Fibroblast of the aortic adventitia (primary cell): ENCODE data around the gene FA2H. TPM values are rescaled to one million over a fixed set of nuclear protein-coding genes. Genes with fewer than 3 reads are reported as not detected.
"Not testable (repeated sequence)": the region's sequence is repeated elsewhere in the genome, so short reads cannot be mapped to it uniquely, and the experiment has no call there.

Source experiments
- DNase-seq: peaks from one replicate; pipeline ENCODE4 v3.0.0-alpha.2; 2010; ENCODE audit warnings: low read depth
- H3K4me3 ChIP-seq: 2 replicates; pipeline ENCODE4 v1.5.1; 2011; ENCODE audit warnings: low read depth, mild to moderate bottlenecking, control low read depth, low read length, moderate library complexity
- CTCF ChIP-seq: IDR thresholded peaks from 2 replicates; pipeline ENCODE4 v1.5.1; 2011; ENCODE audit warnings: mild to moderate bottlenecking, low read length, control low read depth, inconsistent platforms; ENCODE audit not compliant: insufficient read depth
- total RNA-seq: library from RNA; depleted of rRNA; stranded (reverse); fragments of >200 nt; gene quantifications from 2 replicates; pipeline ENCODE4 v1.2.3, GENCODE V29; 2012; ENCODE audit warnings: low replicate concordance

The FA2H gene
- total RNA-seq, 1 donor, result not detected

- DNase-seq, result no peak
- H3K4me3 ChIP-seq, result no peak overlapping the region
These were observed 100.7 kb downstream of the FA2H start for GRCh38 chr16:74673876-74674275.

GRCh38 chr16:74668877-74669276, 105.7 kb downstream of the FA2H start:
- H3K4me3 ChIP-seq, DNase-seq: not testable (repeated sequence)

More at GRCh38 chr16:74673876-74674275, 100.7 kb downstream of the FA2H start:
- TF ChIP-seq CTCF, result no peak

GRCh38 chr16:74667255-74667700, 107.3 kb downstream of the FA2H start:
- H3K4me3 ChIP-seq, result peak overlapping the region; percentile 69
- peak; percentile 30 for DNase-seq
- no peak for TF ChIP-seq CTCF

GRCh38 chr16:74666425-74667254, 108.0 kb downstream of the FA2H start, which contains the start of gene RFWD3:
Gene RFWD3 (minus strand): TSS chr16:74666877. CDS start chr16:74661449, 5,428 bp downstream.
- DNase-seq, result peak; percentile 99
- TF ChIP-seq CTCF, result no peak

GRCh38 chr16:74666010-74666421, 108.6 kb downstream of the FA2H start:
- TF ChIP-seq CTCF, result no peak
- DNase-seq, result no peak
- H3K4me3 ChIP-seq, result peak overlapping the region; percentile 98

More at GRCh38 chr16:74666425-74667254, 108.0 kb downstream of the FA2H start, which contains the start of gene RFWD3:
- peak within 1 kb of the TSS; percentile 98 for H3K4me3 ChIP-seq

Other genes starting within 250 kb of the FA2H start
- gene GLG1, start 167.7 kb downstream of the FA2H start, total RNA-seq, result 119 and 188 TPM in 2 replicates
- 10.7 and 41.2 TPM in 2 replicates for gene RFWD3, start 107.9 kb downstream of the FA2H start, total RNA-seq
- gene MLKL, start 74.0 kb downstream of the FA2H start, total RNA-seq, result 6.3 and 10.8 TPM in 2 replicates
- gene WDR59, start 210.3 kb upstream of the FA2H start, total RNA-seq, result 21.7 and 22.4 TPM in 2 replicates
- gene ZNRF1, start 224.2 kb upstream of the FA2H start, total RNA-seq, result 9.5 and 14.5 TPM in 2 replicates